ENCODE data around the gene SPTBN4. TPM values are rescaled to one million over a fixed set of nuclear protein-coding genes. Genes with fewer than 3 reads are reported as not detected.

Gene SPTBN4
- total RNA-seq: 0.90 and 3.2 TPM in 2 replicates

DNA sequence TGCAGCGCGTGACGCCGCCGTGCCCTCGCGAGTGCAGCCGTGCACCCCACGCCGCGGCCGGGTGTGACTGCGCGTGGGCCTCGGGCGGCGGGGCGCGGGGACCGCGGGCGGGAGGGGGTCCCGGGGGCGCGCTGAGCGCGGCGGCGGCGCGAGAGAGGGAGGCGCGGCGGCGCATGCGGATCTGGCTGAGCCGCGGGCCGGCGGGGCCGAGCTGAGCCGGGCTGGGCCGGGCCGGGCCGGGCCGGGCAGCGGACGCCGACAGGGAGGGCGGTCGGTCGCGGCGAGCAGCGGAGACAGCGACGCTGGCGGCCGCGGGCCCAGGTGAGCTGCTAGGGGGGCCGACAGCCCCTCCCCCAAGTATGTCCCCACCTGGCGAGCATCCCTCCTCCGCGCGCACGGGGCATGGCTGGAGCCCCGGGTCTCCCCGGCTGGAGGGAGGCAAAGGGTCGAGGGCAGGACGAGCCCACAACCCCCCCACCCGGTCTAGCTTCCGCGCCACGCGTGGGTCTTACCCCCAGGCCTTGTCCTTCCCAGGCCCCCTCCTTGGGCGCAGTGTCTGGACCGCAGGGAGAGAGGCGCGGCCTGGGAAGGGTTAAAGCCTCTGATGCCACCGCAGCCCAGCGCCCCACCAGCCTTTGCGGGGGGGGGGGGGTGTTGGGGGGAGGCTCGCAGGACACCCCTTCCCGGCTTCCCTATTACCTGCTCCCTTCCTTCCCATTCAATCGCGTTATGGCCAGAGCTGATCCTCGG lies at the start of gene SPTBN4:
Gene SPTBN4, plus strand, starts transcription at position 17 of the 750 bp plus-strand sequence. CDS start 5,621 bp downstream, outside the sequence.

DNA sequence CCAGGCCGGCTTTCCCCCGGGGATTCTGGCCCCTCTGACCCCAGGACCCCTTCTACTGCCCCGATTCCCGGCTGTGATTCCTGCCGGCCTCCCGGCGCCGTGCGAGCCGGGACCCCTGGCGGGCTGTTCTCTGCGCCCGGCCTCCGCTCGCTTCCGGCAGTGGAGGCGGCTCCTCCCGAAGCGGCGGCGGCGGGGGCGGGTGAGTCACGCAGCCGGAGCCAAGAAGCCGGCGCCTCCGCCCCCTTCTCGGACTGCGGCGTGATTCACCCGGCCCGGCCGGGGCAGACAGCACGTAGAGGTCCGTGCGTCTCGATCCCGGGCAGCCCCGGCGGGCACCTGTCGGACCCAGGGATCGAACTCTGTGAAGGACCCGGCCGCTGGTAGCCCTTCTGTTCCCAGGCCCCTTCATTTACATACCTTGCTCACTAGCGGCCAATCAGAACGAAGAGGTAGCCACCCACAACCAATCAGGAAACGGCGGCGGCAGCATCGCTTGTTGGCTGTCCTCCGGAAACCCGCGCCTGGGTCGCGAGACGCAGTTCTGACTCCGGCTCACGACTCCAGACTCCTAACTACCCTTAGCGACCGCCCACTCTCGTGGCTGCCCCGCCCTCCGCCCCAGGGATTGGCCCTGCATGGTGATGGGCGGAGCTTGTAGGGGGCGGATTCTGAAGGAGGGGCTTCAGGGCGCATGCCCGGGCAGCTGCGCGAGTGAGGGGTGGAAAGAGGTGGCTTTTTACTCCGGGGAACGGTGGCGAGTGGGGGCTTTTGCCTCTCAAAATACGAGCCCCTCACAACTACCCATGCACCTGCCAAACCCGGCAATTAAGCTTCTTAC lies 41.1 kb upstream of the SPTBN4 start, which contains the start of gene SERTAD1:
Gene SERTAD1, minus strand, starts transcription at position 543 of the 838 bp plus-strand sequence. CDS start 2,446 bp downstream, outside the sequence.

DNA sequence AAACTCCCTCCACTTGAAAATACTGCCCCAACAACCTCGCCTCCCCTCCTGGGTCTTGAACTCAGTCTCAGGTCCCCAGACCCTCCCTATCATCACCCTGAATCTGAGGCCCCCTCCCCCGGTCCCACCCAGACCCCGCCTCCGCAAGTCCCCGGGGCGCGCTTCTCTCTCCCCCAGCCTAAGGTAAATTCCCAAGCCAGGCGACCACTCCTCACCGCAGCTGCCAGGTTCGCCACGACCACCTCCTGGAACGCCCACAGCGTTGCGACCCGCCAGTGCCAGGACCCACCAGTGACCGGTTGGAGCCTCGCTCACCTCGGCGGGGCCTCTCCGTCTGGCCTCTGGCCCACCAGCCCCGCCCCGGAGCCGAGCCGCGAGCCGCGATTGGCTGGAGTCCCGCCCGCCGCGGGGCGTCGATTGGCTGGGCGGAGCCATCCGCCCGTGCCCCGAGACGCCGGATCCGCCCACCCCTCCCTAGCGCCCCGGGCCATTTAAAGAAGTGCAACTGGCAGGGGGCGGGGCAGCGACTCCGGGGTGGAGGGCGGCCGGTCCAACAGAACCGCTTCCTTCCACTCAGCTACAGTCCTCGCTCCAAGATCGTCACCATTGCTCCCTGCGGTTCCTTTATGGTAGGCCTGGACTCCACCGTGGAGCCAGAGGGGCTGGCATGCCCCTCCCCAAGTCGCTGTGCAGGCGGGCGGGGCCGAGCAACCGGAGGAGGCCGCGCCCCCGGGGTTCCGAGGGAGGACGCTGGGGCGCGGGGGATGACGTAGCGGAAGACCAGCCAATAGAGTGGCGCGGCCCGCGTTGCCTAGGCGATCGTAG lies 22.6 kb upstream of the SPTBN4 start, which contains the start of gene SERTAD3:
Gene SERTAD3, minus strand, starts transcription at position 336 of the 825 bp plus-strand sequence. CDS start 2,255 bp downstream, outside the sequence.

DNA sequence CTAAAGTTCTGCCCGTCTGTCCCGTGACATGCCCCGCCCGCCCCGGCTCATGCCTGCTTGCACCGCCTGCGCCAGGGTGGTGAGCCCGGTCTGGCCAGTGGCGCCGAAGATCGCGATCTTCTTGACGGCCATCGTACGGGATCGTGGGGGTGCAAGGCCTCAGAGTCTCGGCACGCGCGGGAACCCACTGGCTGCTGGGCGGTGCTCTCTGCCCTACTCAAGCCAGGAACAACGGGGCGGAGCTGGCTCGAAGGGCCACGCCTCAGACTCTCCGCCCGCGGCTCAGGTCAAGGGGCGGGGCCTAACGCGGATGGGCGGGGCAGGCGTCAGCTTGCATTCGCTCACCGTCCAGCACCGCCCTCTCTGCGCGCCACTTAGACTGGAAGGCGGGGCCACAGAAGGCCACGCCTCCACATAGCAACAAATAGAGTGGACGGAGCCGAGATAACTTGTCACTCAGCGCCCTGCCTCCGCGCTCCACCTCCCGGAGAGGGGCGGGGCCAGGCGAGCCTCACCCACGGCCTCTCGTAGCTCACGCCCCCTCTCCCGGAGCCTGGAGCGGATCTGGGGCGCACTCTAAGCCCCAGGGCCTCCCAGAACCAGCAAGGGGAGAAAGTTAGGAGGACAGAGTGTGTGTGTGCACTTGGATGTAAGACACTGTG lies 1.1 kb upstream of the SPTBN4 start, which contains the start of gene BLVRB:
Gene BLVRB, minus strand, starts transcription at position 189 of the 662 bp plus-strand sequence. Its CDS starts 57 bp downstream, at position 132.

DNA sequence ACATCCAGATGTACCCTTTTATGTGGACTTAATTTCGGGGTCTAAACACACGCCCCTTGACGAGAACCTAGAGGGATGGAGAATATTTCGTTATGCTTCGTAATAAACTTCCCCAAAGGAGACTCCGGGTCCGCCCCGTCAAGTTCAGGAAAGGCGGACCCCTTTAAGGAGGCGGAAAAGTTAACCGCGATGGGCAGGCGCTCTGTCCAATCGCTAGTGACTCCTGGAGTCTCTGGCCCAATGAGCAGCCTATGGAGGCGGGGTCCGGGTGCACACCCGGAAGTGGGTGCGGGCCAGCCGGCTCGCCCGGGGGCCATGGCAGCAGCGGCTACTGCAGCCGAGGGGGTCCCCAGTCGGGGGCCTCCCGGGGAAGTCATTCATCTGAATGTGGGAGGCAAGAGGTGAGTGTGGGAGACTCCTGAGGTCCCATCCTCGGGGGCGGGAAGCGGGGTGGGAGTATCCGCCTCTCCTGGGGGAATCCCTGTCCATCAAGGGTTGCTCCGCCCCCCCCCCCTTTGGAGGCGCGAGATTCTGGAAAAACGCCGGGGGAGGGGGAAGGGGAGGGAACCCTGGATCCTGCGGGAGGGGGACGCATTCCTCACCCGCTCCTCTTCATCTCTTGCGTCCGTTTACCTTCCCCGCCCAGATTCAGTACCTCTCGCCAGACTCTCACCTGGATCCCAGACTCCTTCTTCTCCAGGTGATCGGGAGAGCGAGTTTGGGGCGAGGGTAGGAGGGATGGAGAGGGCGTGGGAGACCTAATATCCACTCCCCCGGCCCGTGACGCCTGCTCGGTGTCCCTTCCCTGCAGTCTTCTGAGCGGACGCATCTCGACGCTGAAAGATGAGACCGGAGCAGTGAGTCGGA lies 110.0 kb downstream of the SPTBN4 start, which contains the start of gene SHKBP1:
Gene SHKBP1, plus strand, starts transcription at position 289 of the 867 bp plus-strand sequence. Its CDS starts 27 bp downstream, at position 316.

DNA sequence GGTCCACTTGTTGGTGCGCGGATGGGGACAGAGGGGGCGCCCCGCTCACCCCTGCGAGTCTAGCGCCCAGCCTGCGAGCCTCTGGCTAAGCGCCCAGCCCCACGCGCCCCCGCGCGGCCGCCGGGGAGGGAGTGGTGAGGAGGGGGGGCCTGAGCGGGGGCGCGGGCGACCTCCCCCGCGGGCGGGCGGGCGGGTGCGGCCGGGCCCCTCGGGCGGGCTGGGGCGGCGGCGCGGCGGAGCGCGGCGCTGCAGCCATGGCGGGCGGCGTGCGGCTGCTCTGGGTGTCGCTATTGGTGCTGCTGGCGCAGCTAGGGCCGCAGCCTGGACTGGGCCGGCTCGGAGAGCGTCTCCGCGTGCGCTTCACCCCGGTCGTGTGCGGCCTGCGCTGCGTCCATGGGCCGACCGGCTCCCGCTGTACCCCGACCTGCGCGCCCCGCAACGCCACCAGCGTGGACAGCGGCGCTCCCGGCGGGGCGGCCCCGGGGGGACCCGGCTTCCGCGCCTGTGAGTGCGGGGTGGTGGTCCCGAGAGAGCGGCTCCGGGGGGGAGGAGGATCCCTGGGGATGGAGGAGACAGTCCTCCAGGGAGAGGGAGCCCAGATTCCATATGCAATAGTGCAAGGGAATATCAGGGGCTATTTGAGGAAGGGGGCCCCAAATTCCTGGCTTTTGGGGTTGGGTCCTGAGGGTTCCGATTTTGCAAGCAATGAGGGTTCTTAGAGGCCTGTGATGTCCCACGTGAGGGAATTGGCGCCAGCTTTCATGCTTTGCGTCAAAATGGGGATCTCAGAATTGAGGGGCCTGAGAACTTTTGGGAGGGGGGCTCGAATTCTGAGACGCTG lies 134.6 kb downstream of the SPTBN4 start, which contains the start of gene LTBP4:
Gene LTBP4, plus strand, starts transcription at position 236 of the 841 bp plus-strand sequence. Its CDS starts 19 bp downstream, at position 255.

Other genes with a start within 250 kb of the SPTBN4 start
- not detected in 2 replicates for gene TTC9B, start 248.6 kb upstream of the SPTBN4 start, total RNA-seq
- gene CCNP, start 240.3 kb upstream of the SPTBN4 start, total RNA-seq: not detected in 2 replicates
- 69.5 and 79.5 TPM in 2 replicates for gene AKT2, start 181.7 kb upstream of the SPTBN4 start, total RNA-seq
- gene C19orf47, start 118.6 kb upstream of the SPTBN4 start, total RNA-seq: 12.0 and 12.3 TPM in 2 replicates
- 374 and 448 TPM in 2 replicates for gene PLD3, start 118.3 kb upstream of the SPTBN4 start, total RNA-seq
- gene HIPK4, start 76.8 kb upstream of the SPTBN4 start, total RNA-seq: not detected in 2 replicates
- 1.8 and 2.4 TPM in 2 replicates for gene PRX, start 53.6 kb upstream of the SPTBN4 start, total RNA-seq
- gene SERTAD1, start 41.0 kb upstream of the SPTBN4 start, total RNA-seq: 16.8 and 22.9 TPM in 2 replicates
- gene SERTAD3, start 22.7 kb upstream of the SPTBN4 start, total RNA-seq: 23.3 and 27.8 TPM in 2 replicates
- gene BLVRB, start 1.3 kb upstream of the SPTBN4 start, total RNA-seq: 118 and 131 TPM in 2 replicates
- gene SHKBP1, start 109.9 kb downstream of the SPTBN4 start, total RNA-seq: 56.2 and 72.0 TPM in 2 replicates
- 45.9 and 59.1 TPM in 2 replicates for gene LTBP4, start 134.4 kb downstream of the SPTBN4 start, total RNA-seq
- 37.2 and 43.6 TPM in 2 replicates for gene NUMBL, start 223.7 kb downstream of the SPTBN4 start, total RNA-seq
- 19.3 and 23.8 TPM in 2 replicates for gene COQ8B, start 249.9 kb downstream of the SPTBN4 start, total RNA-seq